Measurements from ENCODE around the gene RNASE2.

RNASE2 gene

GRCh38 chr14:20985650-20986049 lies 30.4 kb downstream of the RNASE2 start:
- DNase-seq = peak; percentile 25 to 40

GRCh38 chr14:20986811-20987210 lies 31.5 kb downstream of the RNASE2 start:
- DNase-seq = peak; percentile 83 to 92

GRCh38 chr14:20988717-20989470 lies 33.6 kb downstream of the RNASE2 start:
- DNase-seq = peak; percentile 44 to 49

- no peak for DNase-seq
Measured at GRCh38 chr14:20989471-20989786, 34.1 kb downstream of the RNASE2 start.

GRCh38 chr14:20989787-20990600 lies 34.7 kb downstream of the RNASE2 start, which contains the start of gene METTL17:
METTL17 (plus strand) TSS chr14:20989980; CDS start chr14:20990003, 23 bp downstream.
- peak; percentile 93 to 98 for DNase-seq

- no peak for DNase-seq
Measured at GRCh38 chr14:20996521-20996920, 41.2 kb downstream of the RNASE2 start.

GRCh38 chr14:20997115-20997514 lies 41.8 kb downstream of the RNASE2 start:
- no peak for DNase-seq

- no peak for DNase-seq
Measured at GRCh38 chr14:20997564-20997963, 42.3 kb downstream of the RNASE2 start.

- DNase-seq = no peak
Measured at GRCh38 chr14:20998139-20998538, 42.9 kb downstream of the RNASE2 start.

GRCh38 chr14:20998674-20999366 lies 43.5 kb downstream of the RNASE2 start, which contains the start of gene SLC39A2:
SLC39A2 (plus strand) TSS chr14:20999293; CDS start chr14:20999447, 154 bp downstream.
- peak in 1 of 2 donors; percentile 64 for DNase-seq

- DNase-seq = no peak
Measured at GRCh38 chr14:20999591-20999990, 44.3 kb downstream of the RNASE2 start.

- DNase-seq = no peak
Measured at GRCh38 chr14:21001218-21001617, 45.9 kb downstream of the RNASE2 start.

- DNase-seq = no peak
Measured at GRCh38 chr14:21003788-21004346, 48.6 kb downstream of the RNASE2 start.
